GM21528 (cell line): Measurements from ENCODE around the gene CILP.
"Not testable (repeated sequence)": the region's sequence is repeated elsewhere in the genome, so short reads cannot be mapped to it uniquely, and the experiment has no call there.

Source experiments
- ATAC-seq: cut with Tn5 transposase; IDR thresholded peaks from one replicate; pipeline ENCODE4 v1.9.1; 2021; ENCODE audit warnings: mild to moderate bottlenecking, moderate library complexity; ENCODE audit not compliant: unreplicated experiment, low FRiP score

CILP gene

DNA sequence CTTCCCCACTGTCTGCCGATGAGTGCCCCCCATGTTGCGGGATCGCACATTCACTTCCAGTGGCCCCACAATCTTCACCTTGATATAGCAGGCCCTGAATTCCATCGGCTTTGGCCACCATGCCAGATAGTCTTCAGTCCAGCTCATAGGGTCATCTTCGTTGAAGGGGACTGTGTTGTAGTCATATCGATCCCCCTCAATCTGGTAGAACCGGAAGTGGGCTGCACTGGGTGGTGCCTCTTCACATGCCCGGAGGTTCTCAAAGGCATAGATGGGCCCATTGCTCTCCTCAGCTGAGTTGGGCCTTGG lies 14.0 kb downstream of the CILP start:
- no peak for ATAC-seq

DNA sequence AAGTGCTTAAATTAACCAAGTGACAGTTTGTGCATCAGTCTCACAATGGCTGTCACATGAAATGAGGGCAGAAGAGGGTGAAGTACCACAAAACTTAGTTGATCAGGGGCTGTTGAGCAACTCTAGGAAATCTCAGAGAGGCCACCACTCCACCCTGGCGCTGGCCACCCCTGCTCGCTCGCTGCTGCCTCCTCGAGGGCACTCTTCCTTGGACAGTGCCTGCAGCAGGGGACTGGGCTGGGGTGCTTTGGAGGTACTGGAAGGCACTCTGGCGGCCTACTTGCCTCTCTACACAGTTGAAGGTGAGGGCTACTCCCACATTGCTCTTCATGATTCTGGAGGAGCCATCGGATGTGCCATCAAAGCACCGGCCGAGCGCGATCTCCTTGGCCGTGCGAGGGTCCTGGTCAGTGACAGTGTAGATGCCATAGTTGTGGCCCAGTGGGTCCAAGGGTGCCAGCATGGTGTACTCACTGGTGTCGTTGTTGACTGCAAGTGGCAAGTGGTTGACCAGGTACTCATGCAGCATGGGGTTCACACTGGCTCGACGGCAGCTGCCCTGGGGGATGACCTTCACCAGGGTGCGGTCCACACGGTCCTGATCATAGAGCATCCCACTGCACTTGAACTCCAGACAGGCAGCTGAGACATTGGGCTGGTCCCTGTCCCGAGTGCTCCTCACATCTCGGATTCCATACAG lies 14.5 kb downstream of the CILP start:
- ATAC-seq = no peak

DNA sequence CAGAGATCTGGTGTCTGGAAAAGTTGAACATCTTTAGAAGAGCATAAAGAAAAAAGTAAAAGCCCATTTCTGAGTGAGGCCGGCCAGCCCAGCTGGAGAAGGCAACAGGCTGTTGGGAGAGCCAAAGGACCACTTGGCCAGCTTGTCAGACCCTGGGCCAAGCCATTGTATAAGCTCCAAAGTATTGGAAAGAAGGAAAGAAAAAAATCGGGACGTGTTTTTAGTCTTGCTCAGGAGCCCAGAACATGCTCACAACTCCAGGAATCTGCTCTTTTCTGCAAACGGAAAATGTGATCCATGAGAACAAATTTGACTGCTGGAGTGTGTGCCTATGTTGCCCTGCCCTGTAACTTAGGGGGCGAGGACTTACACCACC lies 15.7 kb downstream of the CILP start:
- no peak for ATAC-seq

DNA sequence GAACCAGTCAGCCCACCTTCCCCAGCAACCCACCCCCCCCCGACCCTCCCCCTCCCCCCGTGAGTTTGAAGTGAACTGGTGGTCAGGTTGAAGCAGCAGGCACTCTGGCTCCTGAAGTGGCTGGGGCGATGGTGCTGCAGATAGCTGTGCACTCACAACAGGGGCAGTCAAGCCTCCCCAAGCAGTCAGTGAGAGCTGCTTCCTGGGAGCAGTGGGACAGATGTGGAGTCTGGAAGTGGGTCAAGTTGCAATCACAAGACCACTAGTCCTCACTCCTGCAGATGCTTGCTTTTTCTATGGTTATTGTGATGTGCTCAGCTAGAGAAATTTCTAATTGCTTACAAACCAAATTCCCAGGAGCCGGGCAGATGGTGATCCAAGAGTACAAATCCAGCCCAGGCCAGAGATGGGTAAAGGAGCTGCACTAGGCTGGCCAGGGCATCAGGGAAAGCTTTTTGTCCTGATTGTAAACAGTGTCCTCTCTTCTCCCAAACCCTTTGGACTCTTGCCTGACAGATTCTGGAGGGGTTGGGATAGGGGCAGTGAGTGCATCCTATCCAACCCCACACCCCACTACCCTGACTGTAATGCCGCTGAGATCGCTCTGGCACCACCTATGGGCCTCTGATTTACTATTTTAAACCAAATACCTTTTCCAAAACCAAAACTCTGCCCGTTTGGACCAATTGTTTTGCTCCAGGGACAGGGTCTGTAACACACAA lies 16.3 kb downstream of the CILP start:
- no peak for ATAC-seq

DNA sequence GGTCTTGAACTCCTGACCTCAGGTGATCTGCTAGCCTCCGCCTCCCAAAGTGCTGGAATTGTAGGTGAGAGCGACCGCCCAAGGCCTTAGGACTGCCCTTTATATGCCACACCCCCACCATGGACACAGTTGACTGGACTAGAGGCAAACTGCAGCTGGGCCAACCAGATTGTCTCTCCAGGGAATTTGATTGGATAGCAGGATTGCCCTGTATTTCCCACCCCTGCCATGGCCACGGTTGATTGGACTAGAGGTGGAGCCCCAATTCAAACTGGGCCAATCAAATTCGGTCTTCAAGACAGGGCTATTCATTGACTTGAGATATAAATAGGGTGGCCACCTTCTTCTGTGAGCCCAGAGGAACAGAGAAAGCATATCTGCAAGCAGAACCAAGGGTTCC lies 19.3 kb downstream of the CILP start:
- ATAC-seq = no peak

DNA sequence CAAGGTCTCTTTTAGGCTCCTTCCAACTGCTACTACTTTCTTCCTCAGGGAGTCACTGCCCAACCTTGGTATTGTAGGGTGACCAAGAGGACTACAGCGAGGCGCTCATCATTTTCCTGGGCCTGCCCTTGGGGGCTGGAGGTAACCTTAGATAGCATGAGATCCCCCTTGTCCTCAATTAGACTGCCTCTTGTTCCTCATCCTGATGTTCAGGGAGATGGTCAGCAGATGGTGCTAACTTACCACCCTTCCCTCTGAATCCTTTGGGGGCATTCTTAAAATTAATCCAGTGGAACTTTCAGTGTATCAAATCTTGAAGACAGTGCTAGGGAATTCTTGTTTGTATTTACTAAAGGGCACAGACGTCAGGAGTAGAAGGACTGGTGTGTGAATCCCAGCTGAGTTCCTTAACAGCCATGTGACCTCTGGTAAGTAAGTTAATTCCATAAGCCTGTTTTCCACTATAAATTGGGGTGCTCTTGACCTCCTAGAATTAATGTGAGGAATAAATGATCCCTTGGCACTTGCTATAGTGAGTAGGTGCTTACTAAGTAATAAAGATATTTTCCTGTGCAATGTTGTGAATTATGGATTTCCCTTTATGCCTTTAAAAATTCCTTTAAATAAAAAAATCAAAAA lies 22.1 kb downstream of the CILP start:
- no peak for ATAC-seq

DNA sequence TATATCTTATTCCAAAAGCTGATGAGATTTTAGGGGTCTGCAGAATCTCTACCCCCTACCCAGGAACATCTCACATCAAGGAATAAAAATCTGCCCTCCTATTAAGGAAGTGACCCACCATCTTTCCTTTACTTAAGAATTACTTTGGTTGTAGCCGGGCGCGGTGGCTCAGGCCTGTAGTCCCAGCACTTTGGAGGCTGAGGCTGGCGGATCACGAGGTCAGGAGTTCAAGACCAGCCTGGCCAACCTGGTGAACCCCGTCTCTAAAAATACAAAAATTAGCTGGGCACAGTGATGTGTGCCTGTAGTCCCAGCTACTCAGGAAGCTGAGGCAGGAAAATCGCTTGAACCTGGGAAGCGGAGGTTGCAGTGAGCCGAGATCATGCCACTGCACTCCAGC lies 22.8 kb downstream of the CILP start:
- not testable (repeated sequence) for ATAC-seq

DNA sequence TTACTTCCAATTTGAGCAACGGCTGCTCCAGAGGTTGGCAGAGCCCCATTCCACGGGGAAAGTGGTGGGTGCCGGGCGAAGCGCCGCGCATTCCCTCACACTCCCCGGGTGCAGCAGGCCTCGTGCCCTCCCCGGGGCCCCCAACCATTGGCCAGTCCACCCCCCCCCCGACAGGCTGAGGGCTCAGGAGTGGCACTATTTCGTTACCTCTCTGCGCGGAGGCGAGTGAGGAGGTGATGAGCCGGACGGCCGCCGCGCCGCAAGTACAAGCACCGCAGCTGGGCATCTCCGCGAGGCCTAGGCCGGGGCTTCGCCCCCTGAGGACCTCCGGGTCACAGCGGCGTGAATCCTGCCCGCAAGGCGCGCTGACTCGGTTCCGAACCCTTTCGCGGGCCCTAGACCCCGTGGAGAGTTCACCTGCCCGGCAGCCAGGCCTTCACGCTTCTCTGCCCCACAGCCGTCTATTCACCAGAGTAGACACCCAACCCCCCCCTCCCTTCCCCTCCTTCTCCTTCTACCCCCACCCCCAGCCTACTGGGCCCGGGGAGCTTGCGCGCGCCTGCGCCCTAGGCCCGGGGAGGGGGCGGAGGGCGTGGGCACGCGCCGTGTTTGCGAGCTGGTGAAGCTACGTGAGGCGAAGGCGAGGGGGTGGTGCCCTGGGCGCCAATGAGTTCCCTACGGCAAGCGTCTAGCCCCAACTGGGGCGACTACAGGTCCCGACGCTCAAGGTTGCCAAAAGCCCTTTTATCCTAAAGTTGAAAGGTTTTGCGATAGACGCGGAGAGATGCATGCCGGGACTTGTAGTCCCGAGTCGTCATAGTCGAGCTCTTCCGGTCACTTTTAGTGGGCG lies 26.2 kb downstream of the CILP start, which contains the start of gene CLPX:
CLPX (minus strand) TSS at position 475 of the 850 bp plus-strand sequence; CDS start at position 286, 189 bp downstream.
- peak; percentile 65 for ATAC-seq

DNA sequence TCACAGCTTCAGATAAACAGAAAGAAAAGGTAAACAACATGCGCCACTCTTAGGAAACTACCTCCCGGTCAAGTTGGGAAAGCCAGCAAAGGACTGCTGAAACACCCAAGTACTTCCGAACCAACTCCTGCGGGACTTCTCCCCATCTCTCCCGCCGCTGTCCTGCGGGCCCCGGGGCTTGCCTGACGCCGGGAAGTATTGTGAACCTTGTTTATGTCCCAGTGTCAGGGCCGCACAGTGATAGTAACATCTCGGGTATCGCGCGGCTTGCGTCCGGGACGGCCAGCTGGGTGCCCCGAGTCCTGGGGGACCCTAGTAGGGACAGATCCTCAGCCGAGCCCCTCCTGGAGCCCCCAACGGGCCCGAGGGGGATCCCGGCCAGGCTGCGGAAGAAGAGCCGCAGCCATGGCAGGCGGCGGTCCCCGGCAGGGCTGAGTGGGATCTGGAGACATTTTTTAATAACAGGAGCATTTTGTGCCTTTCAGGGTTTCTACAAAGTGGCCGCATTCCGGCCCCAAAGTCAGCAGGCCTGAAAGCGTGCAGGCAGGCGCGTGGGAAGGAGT lies 26.9 kb downstream of the CILP start:
- ATAC-seq = peak; percentile 31

DNA sequence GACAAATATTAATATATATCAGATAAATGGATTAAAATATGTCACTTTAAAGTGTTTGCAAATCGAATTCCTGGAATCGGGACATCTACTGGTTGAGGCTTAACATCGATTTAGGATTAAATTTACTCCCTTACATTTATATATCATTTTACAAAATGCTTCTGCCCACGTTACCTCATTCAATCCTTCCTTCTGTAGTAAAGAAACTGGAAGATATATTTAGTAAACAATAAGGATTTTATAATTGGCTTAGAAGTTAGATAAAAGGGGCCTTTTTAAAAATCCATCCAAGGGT lies 27.5 kb downstream of the CILP start:
- no peak for ATAC-seq

DNA sequence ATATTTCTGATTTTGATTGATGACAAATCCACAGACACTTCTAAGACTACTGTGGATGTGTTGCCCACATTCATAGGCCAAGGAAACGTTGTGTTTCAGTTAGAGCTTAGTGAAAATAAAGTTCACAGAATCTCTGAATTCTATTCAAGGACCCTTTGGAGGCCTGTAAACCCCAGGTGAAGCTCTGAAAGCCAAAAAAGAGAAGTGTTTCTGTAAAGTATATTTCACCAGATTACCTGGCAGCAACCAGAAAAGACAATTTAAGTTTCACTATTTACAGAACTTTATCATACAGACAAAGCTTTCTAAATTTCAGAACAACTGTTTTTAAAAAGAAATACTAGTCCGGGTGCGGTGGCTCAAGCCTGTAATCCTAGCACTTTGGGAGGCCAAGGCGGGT lies 28.7 kb downstream of the CILP start:
- ATAC-seq = no peak

DNA sequence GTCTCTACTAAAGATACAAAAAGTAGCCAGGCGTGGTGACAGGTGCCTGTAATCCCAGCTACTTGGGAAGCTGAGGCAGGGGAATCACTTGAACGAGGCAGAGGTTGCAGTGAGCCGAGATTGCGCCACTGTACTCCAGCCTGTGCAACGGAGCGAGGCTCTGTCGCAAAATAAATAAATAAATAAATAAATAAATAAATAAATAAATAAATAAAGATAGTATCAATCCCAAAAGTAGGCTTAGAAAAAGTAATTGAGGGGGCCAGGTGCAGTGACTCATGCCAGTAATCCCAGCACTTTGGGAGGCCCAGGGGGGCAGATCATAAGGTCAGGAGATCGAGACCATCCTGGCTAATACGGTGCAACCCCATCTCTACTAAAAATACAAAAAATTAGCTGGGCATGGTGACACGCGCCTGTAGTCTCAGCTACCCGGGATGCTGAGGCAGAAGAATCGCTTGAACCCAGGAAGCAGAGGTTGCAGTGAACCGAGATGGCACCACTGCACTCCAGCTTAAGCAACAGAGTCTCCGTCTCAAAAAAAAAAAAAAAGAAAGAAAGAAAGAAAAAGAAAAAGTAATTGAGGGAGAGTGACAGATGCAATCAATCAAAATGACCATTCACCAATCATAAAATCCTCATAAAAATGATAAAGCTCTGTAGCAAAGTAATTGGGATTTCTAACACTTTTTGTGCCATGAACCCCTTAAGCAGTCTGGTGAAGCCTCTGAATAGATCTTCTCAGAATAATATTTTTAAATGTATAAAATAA lies 29.5 kb downstream of the CILP start:
- not testable (repeated sequence) for ATAC-seq

DNA sequence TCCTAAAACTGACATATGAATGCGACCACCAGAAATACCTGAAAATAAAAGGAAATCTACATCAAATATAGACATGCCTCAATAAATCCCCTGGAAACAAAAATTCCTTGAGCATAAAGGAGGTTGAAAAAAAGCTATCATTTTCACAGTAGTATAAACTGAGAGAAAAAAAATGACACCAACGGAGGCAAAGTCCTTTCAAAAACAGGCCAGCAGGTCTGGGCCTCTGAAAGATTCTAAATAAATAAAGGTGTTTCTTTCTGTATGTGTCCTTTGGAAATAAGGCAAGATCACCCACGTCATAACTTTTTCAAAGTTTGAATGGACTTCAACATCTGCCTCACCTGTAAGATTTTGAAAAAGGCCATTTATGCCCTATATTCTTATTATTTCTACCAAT lies 31.1 kb downstream of the CILP start:
- no peak for ATAC-seq

DNA sequence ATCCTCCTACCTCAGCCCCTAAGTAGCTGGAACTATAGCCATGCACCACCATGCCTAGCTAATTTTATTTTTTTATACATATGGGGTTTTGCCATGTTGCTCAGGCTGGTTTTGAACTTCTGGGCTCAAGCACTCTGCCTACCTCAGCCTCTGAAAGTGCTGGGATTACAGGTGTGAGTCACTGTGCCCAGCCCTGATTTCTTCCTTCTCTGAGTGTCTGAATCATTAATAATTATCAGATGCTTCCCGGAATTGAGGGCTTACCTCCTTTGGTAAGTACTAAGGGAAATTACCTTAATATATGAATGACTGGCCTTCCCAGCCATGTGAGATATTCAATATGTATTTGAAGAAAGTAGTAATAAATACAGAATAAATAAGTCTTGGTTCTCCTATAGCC lies 33.4 kb downstream of the CILP start:
- ATAC-seq = no peak

DNA sequence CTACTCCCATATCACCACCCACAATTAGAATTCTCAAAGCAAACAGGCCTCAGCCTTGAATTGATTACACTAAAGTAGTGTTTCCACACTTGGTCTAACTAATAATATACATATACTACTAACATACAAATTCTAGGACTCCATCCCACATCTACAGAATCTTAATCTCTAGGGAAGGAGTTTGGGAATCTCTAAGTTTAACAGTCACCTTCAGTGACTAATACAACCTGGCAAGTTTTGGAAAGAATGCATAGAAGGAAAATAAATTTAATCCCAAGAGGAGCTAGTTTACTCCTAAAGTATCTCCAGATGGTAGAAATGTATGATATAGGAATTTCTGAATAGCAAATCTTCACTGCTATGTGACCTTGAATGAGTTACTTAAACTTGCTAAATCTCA lies 35.2 kb downstream of the CILP start:
- ATAC-seq = no peak

DNA sequence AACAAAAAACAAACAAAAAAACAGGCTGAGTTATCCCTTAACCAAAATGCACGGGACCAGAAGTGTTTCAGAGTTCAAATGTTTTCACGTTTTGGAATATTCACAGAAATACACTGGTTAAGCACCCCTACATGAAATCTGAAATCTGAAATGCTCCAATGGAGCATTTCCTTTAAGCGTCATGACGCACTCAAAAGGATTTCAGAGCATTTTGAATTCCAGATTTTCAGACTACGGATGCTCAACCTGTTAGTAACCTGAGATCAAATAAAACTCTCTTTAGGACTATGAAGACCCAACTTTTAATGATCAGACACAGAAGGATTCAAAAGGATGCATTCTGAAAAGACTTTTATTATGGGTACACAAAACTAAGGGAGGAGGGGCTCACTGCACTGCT lies 35.8 kb downstream of the CILP start:
- no peak for ATAC-seq

DNA sequence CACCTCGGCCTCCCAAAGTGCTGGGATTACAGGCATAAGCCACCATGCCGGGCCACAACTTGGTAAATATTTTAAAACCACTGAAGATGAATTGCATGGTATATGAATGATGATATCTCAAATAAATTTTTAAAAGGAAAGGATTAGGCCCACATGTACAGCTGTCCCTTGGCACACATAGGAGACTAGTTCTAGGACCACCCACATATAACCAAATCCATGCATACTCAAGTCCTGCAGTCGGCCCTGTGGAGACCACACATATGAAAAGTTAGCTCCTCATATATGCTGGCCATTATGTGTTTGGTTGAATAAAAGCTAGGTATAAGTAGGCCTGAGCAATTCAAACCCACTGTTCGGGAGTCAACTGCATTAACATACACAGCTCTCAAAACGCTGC lies 36.8 kb downstream of the CILP start:
- no peak for ATAC-seq

DNA sequence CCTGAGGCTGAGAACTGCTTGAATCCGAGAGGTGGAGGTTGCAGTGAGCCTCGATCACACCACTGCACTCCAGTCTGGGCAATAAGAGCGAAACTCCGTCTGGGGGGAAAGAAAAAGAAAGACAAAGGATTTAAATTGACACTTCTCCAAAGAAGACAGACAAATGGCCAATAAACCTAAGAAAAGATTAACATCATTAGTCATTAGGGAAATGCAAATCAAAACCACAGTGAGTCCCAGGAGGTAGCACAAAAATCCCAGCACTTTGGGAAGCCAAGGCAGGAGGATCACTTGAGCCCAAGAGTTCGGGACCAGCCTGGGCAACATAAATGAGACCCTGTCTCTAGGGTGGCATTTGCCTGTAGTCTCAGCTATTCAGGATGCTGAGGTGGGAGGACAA lies 38.7 kb downstream of the CILP start:
- no peak for ATAC-seq

DNA sequence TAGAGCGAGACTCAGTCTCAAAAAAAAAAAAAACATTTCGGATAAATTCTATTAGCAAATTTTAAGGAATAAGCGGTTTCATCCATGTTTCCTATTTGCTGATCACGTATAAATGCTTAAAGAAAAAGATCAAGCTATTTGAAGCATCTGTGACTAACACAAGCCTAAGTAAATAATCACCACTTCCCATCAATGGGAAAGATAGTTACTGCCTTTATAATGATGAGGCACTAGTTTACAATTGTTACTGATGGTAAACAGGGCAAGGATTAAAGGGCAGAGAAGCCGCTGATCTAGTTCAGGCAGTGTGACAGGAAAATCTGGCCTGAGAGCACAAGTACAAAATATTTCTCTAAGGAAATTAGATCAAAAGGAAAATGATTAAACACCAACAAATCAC lies 39.8 kb downstream of the CILP start:
- no peak for ATAC-seq

DNA sequence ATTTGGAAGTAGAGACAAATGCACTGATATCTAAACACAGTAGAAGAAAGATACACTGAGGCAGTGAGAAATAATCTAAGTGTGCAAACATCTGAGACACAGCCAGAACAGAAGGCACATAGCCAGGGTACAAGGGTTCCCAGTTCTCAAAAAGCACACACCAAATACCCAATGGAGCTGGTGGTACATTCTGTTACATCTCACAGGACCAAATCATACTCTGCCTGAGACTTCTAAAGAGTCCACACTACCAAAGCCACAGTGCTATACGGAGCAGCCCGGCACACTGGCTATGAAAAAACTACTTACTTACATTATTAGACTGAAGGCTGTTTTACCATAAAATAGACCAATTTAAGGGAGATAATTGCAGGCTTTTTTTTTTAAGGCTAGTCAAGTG lies 45.4 kb downstream of the CILP start:
- no peak for ATAC-seq
